Left colon (tissue), 2 donors: Measurements from ENCODE around the gene LEFTY2. TPM values are rescaled to one million over a fixed set of nuclear protein-coding genes. Genes with fewer than 3 reads are reported as not detected.
"Not testable (repeated sequence)": the region's sequence is repeated elsewhere in the genome, so short reads cannot be mapped to it uniquely, and the experiment has no call there.

Experiments used
- ATAC-seq: fragments of 200-7000 bp; cut with Tn5 transposase; one replicate; pipeline ENCODE4 v1.9.1; 2020; ENCODE audit warnings: mild to moderate bottlenecking, moderate library complexity
- DNase-seq, 2 donors: peaks; one replicate each; pipeline ENCODE4 v3.0.0-alpha.2; 2020
- intact Hi-C, 2 donors: fragments of 100-400 bp; cut with DNase I in 1 of 2; cut with micrococcal nuclease in 1 of 2; formaldehyde crosslinking; loops; one replicate each; pipeline versions ENCODE4 v1.11.2 to v1.14.0; 2022; cut with DNase I, micrococcal nuclease
- long read RNA-seq: library from polyadenylated mRNA; unstranded; transcript quantifications from one replicate; pipeline ENCODE4 v2.0.0, GENCODE V29; 2021
- total RNA-seq, 2 donors: library from RNA; stranded (reverse); fragmentation: NEBNext Ultra II Directional; extraction: Animal tissue kit (Norgen Biotek cat#: 25700); gene quantifications; one replicate each; pipeline ENCODE4 v1.2.1, GENCODE V29; 2021
- donor health status: DM: no; HTN: no; CAD: no.
- donor health status: DM: yes; HTN: yes; CAD: no.

Gene LEFTY2, protein sequence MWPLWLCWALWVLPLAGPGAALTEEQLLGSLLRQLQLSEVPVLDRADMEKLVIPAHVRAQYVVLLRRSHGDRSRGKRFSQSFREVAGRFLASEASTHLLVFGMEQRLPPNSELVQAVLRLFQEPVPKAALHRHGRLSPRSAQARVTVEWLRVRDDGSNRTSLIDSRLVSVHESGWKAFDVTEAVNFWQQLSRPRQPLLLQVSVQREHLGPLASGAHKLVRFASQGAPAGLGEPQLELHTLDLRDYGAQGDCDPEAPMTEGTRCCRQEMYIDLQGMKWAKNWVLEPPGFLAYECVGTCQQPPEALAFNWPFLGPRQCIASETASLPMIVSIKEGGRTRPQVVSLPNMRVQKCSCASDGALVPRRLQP
- 10 to 100 TPM in 1 of 2 donors, under 1 TPM in 1; 0.36 to 74.3 TPM for total RNA-seq
- long read RNA-seq = 0 reads

GRCh38 chr1:225941187-225941941 lies at the start of gene LEFTY2:
Gene LEFTY2 (minus strand): TSS chr1:225941220. CDS start chr1:225941140, 80 bp downstream.
- no peak for ATAC-seq
- intact Hi-C loops = no loop called here

GRCh38 chr1:225987491-225988316 lies 46.7 kb upstream of the LEFTY2 start:
- ATAC-seq (peak; percentile 48), DNase-seq (no peak)
- intact Hi-C loops = no loop called here

More at GRCh38 chr1:225941187-225941941, at the start of gene LEFTY2:
- DNase-seq = no peak

GRCh38 chr1:225981714-225982113 lies 40.7 kb upstream of the LEFTY2 start:
- ATAC-seq (no peak), DNase-seq (no peak)
- intact Hi-C loops = no loop called here

- intact Hi-C loops = no loop called here
- DNase-seq (peak; percentile 63 to 80), ATAC-seq (peak; percentile 83)
Measured at GRCh38 chr1:225980005-225980836, 39.2 kb upstream of the LEFTY2 start.

DNA sequence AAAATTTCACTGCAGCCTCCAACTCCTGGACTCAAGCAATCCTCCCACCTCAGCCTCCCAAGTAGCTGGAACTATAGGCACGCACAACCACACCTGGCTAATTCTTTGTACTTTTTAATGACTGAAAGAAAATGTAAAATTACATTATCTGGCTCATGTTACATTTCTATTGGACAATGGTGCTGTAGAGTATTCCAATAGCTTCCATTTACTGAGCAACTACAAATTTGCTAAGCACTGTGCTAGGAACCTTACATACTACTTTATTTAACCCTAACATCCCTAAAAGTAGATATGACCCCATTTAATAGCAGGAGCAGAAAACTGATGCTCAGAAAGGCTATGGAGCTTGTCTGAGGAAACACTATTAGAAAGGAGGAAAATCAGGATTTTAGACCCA lies 38.4 kb upstream of the LEFTY2 start:
- ATAC-seq (no peak), DNase-seq (no peak)
- intact Hi-C loops = loop anchor here (10.0 kb wide), 2 partner anchors 505 to 665 kb away; no protein-coding TSS in a partner anchor

DNA sequence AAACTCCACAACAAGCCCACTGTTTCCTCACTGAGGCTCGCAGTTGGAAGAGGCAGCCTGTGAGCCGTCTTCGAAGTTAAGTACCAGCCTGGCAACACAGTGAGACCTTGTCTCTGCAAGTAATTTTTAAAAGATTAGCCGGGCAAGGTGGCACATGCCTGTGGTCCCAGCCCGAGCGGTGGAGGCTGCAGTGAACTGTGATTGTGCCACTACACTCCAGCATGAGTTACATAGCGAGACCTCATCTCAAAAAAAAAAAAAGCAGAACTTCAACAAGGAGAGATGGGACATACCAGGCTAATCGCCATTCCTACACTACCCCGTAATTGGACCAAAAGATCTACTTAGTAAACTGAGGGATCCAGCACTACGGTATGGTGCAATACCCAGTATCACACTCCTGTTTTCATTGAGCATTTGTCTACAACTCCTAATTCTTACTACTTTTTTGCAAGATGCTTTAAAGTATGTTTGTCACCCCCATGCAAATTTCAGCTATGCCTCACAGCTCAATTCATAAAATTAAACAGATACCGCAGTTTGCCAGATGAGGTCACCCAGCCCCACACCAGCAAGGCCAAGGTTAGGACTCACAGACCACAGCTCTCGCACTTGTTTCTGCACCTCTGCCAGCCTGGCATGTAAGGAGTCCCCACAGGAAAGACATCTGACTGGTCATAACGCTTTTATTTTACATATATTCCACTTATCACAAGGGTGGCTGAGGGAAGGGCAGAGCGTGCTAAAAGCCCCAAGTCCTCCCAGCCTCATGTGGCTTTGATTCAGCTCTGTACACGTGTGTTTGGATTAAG lies 37.1 kb upstream of the LEFTY2 start:
- ATAC-seq = no peak
- intact Hi-C loops = loop anchor here (10.0 kb wide), 2 partner anchors 503 to 663 kb away; no protein-coding TSS in a partner anchor
- no peak for DNase-seq

DNA sequence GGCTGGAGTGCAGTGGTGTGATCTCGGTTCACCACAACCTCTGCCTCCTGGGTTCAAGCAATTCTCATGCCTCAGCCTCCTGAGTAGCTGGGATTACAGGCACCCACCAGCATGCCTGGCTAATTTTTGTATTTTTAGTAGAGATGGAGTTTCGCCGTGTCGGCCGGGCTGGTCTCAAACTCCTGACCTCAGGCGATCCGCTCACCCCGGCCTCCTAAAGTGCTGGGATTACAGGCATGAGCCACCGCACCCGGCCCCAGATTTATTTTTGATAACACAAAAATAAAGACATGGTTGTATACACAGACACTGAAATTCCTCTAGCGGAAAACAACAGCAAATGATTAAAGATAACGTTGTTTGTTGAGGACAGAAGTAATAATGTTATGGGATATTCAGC lies 34.1 kb upstream of the LEFTY2 start:
- DNase-seq, ATAC-seq: not testable (repeated sequence)
- intact Hi-C loops = loop anchor here (10.0 kb wide), 2 partner anchors 500 to 660 kb away; no protein-coding TSS in a partner anchor

DNA sequence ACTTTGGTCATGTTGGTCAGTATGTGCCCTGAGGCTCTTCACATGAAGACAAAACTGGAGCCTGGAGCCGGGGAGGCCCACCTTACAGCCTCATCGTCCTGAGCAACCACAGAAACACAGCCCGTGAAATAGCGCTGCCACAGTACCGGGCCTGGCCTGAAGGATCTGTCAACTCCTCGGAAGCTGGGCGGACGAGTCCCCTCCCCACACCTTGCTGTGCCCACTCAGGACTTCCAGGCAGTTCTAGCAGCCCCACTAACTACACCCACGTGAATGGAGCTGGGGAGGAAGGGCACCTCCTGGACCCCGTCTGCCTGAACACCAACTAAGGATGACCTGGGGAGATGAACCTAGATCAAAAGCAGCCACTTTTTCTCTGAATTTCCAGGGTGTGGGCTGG lies 33.4 kb upstream of the LEFTY2 start:
- no peak for DNase-seq
- intact Hi-C loops = loop anchor here (10.0 kb wide), 2 partner anchors 500 to 660 kb away; no protein-coding TSS in a partner anchor

GRCh38 chr1:225973158-225973557 lies 32.1 kb upstream of the LEFTY2 start:
- peak; percentile 93 for ATAC-seq
- intact Hi-C loops = loop anchor here (2.0 to 10.0 kb wide), 3 partner anchors 498 to 658 kb away; no protein-coding TSS in a partner anchor
- DNase-seq = peak; percentile 57 to 80

More for the DNA sequence above, 33.4 kb upstream of the LEFTY2 start:
- no peak for ATAC-seq

DNA sequence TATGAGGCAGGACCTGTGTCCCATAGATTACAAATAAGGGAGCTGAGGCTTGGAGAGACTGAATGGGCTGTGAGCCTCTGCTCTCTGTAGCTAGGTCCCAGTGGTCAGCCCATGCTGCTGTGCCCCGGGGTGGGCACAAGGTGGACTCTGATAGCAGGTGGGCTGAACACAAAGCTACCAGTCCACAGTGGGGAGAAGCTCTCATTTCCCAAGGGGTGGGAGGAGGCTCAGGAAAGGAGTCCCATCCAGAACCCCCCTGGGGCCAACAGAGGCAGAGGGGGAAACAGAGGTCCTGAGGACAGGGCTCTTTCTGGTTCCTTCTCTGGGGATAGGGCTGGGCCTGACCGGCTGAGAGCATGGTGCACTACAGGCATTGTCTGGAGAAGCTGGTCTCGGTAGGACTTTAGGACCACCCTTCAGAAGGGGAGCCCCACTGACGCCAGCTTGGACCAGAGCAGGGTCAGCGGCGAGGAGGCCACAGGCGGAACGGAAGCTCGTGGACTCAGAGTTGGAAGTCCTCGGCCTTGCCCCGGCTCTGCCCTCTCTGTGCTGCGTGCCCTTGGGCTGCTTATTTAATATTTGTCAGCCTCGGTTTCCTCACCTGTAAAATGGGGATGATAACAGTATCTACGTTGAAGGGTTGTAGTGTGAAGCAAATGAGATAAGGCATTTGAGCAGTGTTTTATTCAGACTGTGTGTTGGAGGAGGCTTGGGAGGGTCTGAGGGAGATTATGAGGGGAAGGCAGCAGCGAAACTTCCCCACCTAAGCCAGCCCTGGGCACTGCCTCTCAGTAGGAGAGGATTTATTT lies 31.5 kb upstream of the LEFTY2 start:
- intact Hi-C loops = loop anchor here (2.0 to 10.0 kb wide), 3 partner anchors 498 to 658 kb away; no protein-coding TSS in a partner anchor
- ATAC-seq = no peak

GRCh38 chr1:225970592-225971157 lies 29.7 kb upstream of the LEFTY2 start:
- ATAC-seq, DNase-seq: not testable (repeated sequence)
- intact Hi-C loops = loop anchor here (10.0 kb wide), 2 partner anchors 496 to 656 kb away; no protein-coding TSS in a partner anchor

More for the DNA sequence above, 31.5 kb upstream of the LEFTY2 start:
- DNase-seq = no peak

GRCh38 chr1:225969751-225970150 lies 28.7 kb upstream of the LEFTY2 start:
- intact Hi-C loops = loop anchor here (10.0 kb wide), 2 partner anchors 495 to 655 kb away; no protein-coding TSS in a partner anchor
- not testable (repeated sequence) for ATAC-seq, DNase-seq

DNA sequence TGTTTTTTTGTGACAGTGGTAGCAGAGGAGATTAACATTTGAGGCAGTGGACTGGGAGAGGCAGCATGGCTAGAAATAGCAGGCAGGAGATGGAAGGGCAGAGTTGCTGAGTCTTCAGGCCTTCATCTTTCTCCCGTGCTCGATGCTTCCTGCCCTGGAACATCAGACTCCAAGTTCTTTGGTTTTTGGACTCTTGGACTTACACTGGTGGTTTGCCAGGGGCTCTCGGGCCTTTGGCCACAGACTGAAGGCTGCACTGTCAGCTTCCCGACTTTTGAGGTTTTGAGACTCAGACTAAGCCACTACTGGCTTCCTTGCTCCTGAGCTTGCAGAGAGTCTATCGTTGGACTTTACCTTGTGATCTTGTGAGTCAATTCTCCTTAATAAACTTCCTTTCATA lies 24.2 kb upstream of the LEFTY2 start:
- no peak for ATAC-seq
- intact Hi-C loops = no loop called here
- DNase-seq = no peak

- ATAC-seq (no peak), DNase-seq (no peak)
- intact Hi-C loops = no loop called here
Measured at GRCh38 chr1:225963735-225964530, 22.9 kb upstream of the LEFTY2 start.

DNA sequence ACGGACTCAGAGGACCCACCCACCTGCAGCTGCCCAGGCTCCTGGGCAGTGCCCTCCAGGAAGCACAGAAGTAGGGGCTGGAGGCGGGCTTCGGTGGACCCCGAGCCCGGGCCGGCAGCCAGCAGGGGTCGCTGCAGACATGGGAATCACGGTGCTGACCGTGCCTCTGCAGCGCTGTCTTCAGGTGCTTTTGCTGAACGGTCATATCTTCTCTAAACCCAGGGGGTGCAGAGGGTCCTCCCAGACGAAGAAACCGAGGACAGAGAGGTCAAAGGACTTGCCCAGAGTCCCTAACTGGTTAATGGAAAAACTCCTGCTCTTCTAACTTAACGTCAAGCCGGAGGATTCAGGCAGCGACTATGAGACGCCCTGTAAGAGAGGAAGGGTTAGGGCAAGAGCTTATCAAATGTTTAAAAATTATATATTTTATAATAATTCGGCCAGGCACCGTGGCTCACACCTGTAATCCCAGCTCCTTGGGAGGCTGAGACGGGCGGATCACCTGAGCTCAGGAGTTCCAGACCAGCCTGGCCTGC lies 21.5 kb upstream of the LEFTY2 start:
- peak; percentile 93 for ATAC-seq

More for the DNA sequence above, 21.5 kb upstream of the LEFTY2 start:
- peak in 1 of 2 donors; percentile 85 for DNase-seq
- intact Hi-C loops = no loop called here
